22Rv1 (cell line): Measurements from ENCODE around the gene EXD3.

ENCODE experiments used
- CTCF ChIP-seq: fragments of 450-650 bp; IDR thresholded peaks from 2 replicates; pipeline ENCODE4 v1.5.1; 2017; ENCODE audit warnings: mild to moderate bottlenecking
- ZFX ChIP-seq: fragments of 450-650 bp; IDR thresholded peaks from 2 replicates; pipeline ENCODE4 v1.6.1; 2017; ENCODE audit warnings: antibody characterized with exemption, borderline replicate concordance

- TF ChIP-seq CTCF (no peak), ZFX (no peak)
Measured at GRCh38 chr9:137455359-137455991, 32.5 kb upstream of the EXD3 start.
